Activated B cell treated with CpG ODN at 0.5 μM for 24 hours (primary cell): ENCODE results near the gene MLH1. TPM values are rescaled to one million over a fixed set of nuclear protein-coding genes. Genes with fewer than 3 reads are reported as not detected.

Experiments
- ATAC-seq: fragments of 200-7000 bp; cut with Tn5 transposase; one replicate; pipeline ENCODE4 v1.10.0; 2021; ENCODE audit warnings: low read depth, mild to moderate bottlenecking, moderate library complexity
- CTCF ChIA-PET: fragments of 350-600 bp; sonication (Branson Sonifier 250); formaldehyde crosslinking; loops from one replicate; lab custom pipeline; 2021; ENCODE audit warnings: antibody characterized with exemption; lab: Charles Lee
- POLR2A ChIA-PET: fragments of 350-600 bp; sonication (Branson Sonifier 250); formaldehyde crosslinking; loops from one replicate; lab custom pipeline; 2021; ENCODE audit warnings: antibody characterized with exemption; lab: Charles Lee
- DNase-seq: peaks from one replicate; pipeline ENCODE4 v3.0.0; 2022
- H3K27ac Mint-ChIP-seq: one replicate; pipeline ENCODE4 v1.8.0; 2020; ENCODE audit warnings: mixed read lengths
- H3K27me3 Mint-ChIP-seq: one replicate; pipeline ENCODE4 v1.8.0; 2021; ENCODE audit warnings: mixed read lengths
- H3K36me3 Mint-ChIP-seq: one replicate; pipeline ENCODE4 v1.8.0; 2021; ENCODE audit warnings: low read depth, mixed read lengths
- H3K4me1 Mint-ChIP-seq: one replicate; pipeline ENCODE4 v1.8.0; 2021; ENCODE audit warnings: mixed read lengths
- H3K4me3 Mint-ChIP-seq: one replicate; pipeline ENCODE4 v1.8.0; 2020; ENCODE audit warnings: mild to moderate bottlenecking, mixed read lengths
- H3K9me3 Mint-ChIP-seq: one replicate; pipeline ENCODE4 v1.8.0; 2020; ENCODE audit warnings: mixed read lengths
- CTCF ChIP-seq: fragments of 200-600 bp; IDR thresholded peaks from one replicate; pipeline ENCODE4 v1.8.0; 2022; ENCODE audit warnings: antibody characterized with exemption, mild to moderate bottlenecking
- intact Hi-C: fragments of 100-400 bp; cut with micrococcal nuclease; formaldehyde crosslinking; loops from one replicate; pipeline ENCODE4 v1.15.1; 2024
- total RNA-seq: library from RNA; stranded (reverse); gene quantifications from 2 replicates; pipeline ENCODE4 v1.2.3, GENCODE V29; 2022

Gene MLH1
- total RNA-seq, result 45.8 and 46.2 TPM in 2 replicates

- POLR2A ChIA-PET, result interaction anchor here (0.8 to 3.5 kb wide), 21 partner anchors 19 to 1171 kb away, joined by 3 to 33 read pairs (median 7); partner anchors contain the start of genes ACAA1, OXSR1 and TRANK1
- Mint-ChIP-seq H3K9me3 (no peaks in the 10 kb centered on the region), H3K36me3 (peaks cover 47% of the 10 kb centered on the region), H3K4me1 (peaks cover 29% of the 10 kb centered on the region), H3K27me3 (no peaks in the 10 kb centered on the region), H3K27ac (no peak within 1 kb of the TSS), H3K4me3 (no peak within 1 kb of the TSS)
- peak; percentile 86 for ATAC-seq
- CTCF ChIA-PET, result interaction anchor here (0.7 to 2.8 kb wide), 4 partner anchors 23 to 154 kb away, joined by 3 to 16 read pairs (median 7); no protein-coding TSS in a partner anchor
- TF ChIP-seq CTCF, result no peak
- peak; percentile 90 for DNase-seq
- intact Hi-C loops, result loop anchor here (1.0 to 2.0 kb wide), 6 partner anchors 23 to 1143 kb away; partner anchors contain the start of genes ACAA1 and TRANK1
These were observed at the start of gene MLH1 for GRCh38 chr3:36993326-36994283. Gene MLH1 (plus strand): TSS chr3:36993518. CDS start chr3:36993548, 30 bp downstream.

- ChIA-PET CTCF (interaction anchor here (1.2 to 3.3 kb wide), 7 partner anchors 14 to 75 kb away, joined by 3 to 24 read pairs (median 5); no protein-coding TSS in a partner anchor), POLR2A (interaction anchor here (1.1 to 4.0 kb wide), 15 partner anchors 9 to 67 kb away, joined by 5 to 37 read pairs (median 13); partner anchors contain the start of genes EPM2AIP1 and MLH1)
- intact Hi-C loops, result no loop called here
- Mint-ChIP-seq H3K9me3 (peaks cover 12% of the 10 kb centered on the region), H3K4me1 (peaks cover 26% of the 10 kb centered on the region), H3K36me3 (peaks cover 2% of the 10 kb centered on the region), H3K27ac (peak overlapping the region; percentile 68), H3K4me3 (peak overlapping the region; percentile 87), H3K27me3 (no peaks in the 10 kb centered on the region)
- ATAC-seq (no peak), DNase-seq (no peak)
- TF ChIP-seq CTCF, result no peak
These were observed 49.7 kb upstream of the MLH1 start for GRCh38 chr3:36943601-36944000.

GRCh38 chr3:36944012-36944640, 49.2 kb upstream of the MLH1 start:
- peak overlapping the region; percentile 68 for H3K27ac Mint-ChIP-seq
- peaks cover 26% of the 10 kb centered on the region for H3K4me1 Mint-ChIP-seq
- no peak for TF ChIP-seq CTCF
- peak; percentile 45 for ATAC-seq
- DNase-seq, result no peak
- ChIA-PET CTCF (interaction anchor here (0.9 to 3.3 kb wide), 14 partner anchors 14 to 76 kb away, joined by 3 to 24 read pairs (median 4); no protein-coding TSS in a partner anchor), POLR2A (interaction anchor here (0.6 to 4.0 kb wide), 22 partner anchors 9 to 1095 kb away, joined by 3 to 37 read pairs (median 9); partner anchors contain the start of genes EPM2AIP1 and MLH1)
- peaks cover 12% of the 10 kb centered on the region for H3K9me3 Mint-ChIP-seq
- H3K4me3 Mint-ChIP-seq, result peak overlapping the region; percentile 87
- intact Hi-C loops, result loop anchor here (1.0 kb wide), 4 partner anchors 13 to 75 kb away; no protein-coding TSS in a partner anchor
- no peaks in the 10 kb centered on the region for H3K27me3 Mint-ChIP-seq
- peaks cover 2% of the 10 kb centered on the region for H3K36me3 Mint-ChIP-seq

GRCh38 chr3:36944641-36945270, 48.6 kb upstream of the MLH1 start, which contains the start of gene TRANK1:
Gene TRANK1 (minus strand): TSS chr3:36945054. CDS start chr3:36944809, 245 bp downstream.
- DNase-seq (peak; percentile 68), ATAC-seq (peak; percentile 83)
- peaks cover 26% of the 10 kb centered on the region for H3K4me1 Mint-ChIP-seq
- H3K27ac Mint-ChIP-seq, result peak within 1 kb of the TSS; percentile 68
- intact Hi-C loops, result loop anchor here (1.0 kb wide), 7 partner anchors 13 to 75 kb away; partner anchors contain the start of genes EPM2AIP1 and MLH1
- CTCF ChIA-PET, result interaction anchor here (0.9 to 3.3 kb wide), 12 partner anchors 13 to 76 kb away, joined by 3 to 24 read pairs (median 4); no protein-coding TSS in a partner anchor
- no peak for TF ChIP-seq CTCF
- no peaks in the 10 kb centered on the region for H3K27me3 Mint-ChIP-seq
- peaks cover 2% of the 10 kb centered on the region for H3K36me3 Mint-ChIP-seq
- POLR2A ChIA-PET, result interaction anchor here (0.6 to 4.0 kb wide), 23 partner anchors 10 to 1095 kb away, joined by 3 to 37 read pairs (median 9); partner anchors contain the start of genes EPM2AIP1 and MLH1
- peaks cover 12% of the 10 kb centered on the region for H3K9me3 Mint-ChIP-seq
- peak within 1 kb of the TSS; percentile 87 for H3K4me3 Mint-ChIP-seq
